CD4-positive, alpha-beta memory T cell (primary cell): ENCODE results near the gene ZNF236. TPM values are rescaled to one million over a fixed set of nuclear protein-coding genes. Genes with fewer than 3 reads are reported as not detected.

Experiments used
- CTCF ChIA-PET: fragments of 350-600 bp; sonication (Branson Sonifier 250); formaldehyde crosslinking; loops from one replicate; lab custom pipeline; 2021; ENCODE audit warnings: inconsistent platforms; ENCODE audit not compliant: partially characterized antibody; lab: Charles Lee
- POLR2A ChIA-PET: fragments of 350-600 bp; sonication (Branson Sonifier 250); formaldehyde crosslinking; loops from one replicate; lab custom pipeline; 2021; ENCODE audit not compliant: partially characterized antibody; lab: Charles Lee
- DNase-seq, 5 donors: peaks; one replicate each; pipeline versions ENCODE4 v3.0.0 to v3.0.0-alpha.2; 2020 to 2022; ENCODE audit warnings: mixed read lengths in 1 of 5
- H3K27ac ChIP-seq: one replicate; pipeline ENCODE4 v1.7.0; 2013; ENCODE audit warnings: low read depth, low read length
- H3K27me3 ChIP-seq: 2 replicates; pipeline ENCODE4 v1.7.0; 2013; ENCODE audit warnings: mild to moderate bottlenecking, low read length, moderate library complexity; ENCODE audit not compliant: insufficient read depth
- H3K36me3 ChIP-seq: 2 replicates; pipeline ENCODE4 v1.7.0; 2013; ENCODE audit warnings: mild to moderate bottlenecking, low read length, moderate library complexity; ENCODE audit not compliant: insufficient read depth
- H3K4me1 ChIP-seq: 2 replicates; pipeline ENCODE4 v1.7.0; 2013; ENCODE audit warnings: mild to moderate bottlenecking, low read length, moderate library complexity; ENCODE audit not compliant: insufficient read depth
- H3K4me3 ChIP-seq, 2 donors: one replicate each; pipeline ENCODE4 v1.7.0; 2013; ENCODE audit warnings: low read length in 2 of 2, mild to moderate bottlenecking in 1 of 2
- H3K9me3 ChIP-seq, 2 donors: one replicate each; pipeline ENCODE4 v1.7.0; 2013; ENCODE audit warnings: low read length in 2 of 2, control low read depth in 1 of 2; ENCODE audit not compliant: control insufficient read depth in 1 of 2
- H3K27ac Mint-ChIP-seq, 7 donors: one replicate each; pipeline ENCODE4 v1.8.0; 2020 to 2021; ENCODE audit warnings: mixed read lengths in 7 of 7, mild to moderate bottlenecking in 6 of 7, inconsistent platforms in 3 of 7, moderate library complexity in 3 of 7
- H3K27me3 Mint-ChIP-seq, 2 donors: one replicate each; pipeline ENCODE4 v1.8.0; 2020 to 2021; ENCODE audit warnings: mixed read lengths in 2 of 2
- H3K36me3 Mint-ChIP-seq, 2 donors: one replicate each; pipeline ENCODE4 v1.8.0; 2020 to 2021; ENCODE audit warnings: mixed read lengths in 2 of 2, inconsistent platforms in 1 of 2, mild to moderate bottlenecking in 1 of 2
- H3K4me1 Mint-ChIP-seq, 4 donors: one replicate each; pipeline ENCODE4 v1.8.0; 2020 to 2021; ENCODE audit warnings: mixed read lengths in 4 of 4, mild to moderate bottlenecking in 1 of 4
- H3K4me3 Mint-ChIP-seq, 8 donors: one replicate each; pipeline ENCODE4 v1.8.0; 2020 to 2021; ENCODE audit warnings: mixed read lengths in 8 of 8, mild to moderate bottlenecking in 7 of 8, moderate library complexity in 6 of 8, inconsistent platforms in 3 of 8
- H3K9me3 Mint-ChIP-seq, 8 donors: one replicate each; pipeline ENCODE4 v1.8.0; 2020 to 2021; ENCODE audit warnings: mixed read lengths in 8 of 8, mild to moderate bottlenecking in 5 of 8, inconsistent platforms in 3 of 8, moderate library complexity in 1 of 8
- intact Hi-C: fragments of 100-400 bp; cut with micrococcal nuclease; formaldehyde crosslinking; loops from one replicate; pipeline ENCODE4 v1.15.1; 2023
- polyA plus RNA-seq, 2 donors: library from polyadenylated mRNA; unstranded; fragments of 300-500 nt; fragmentation: Illumina TruSeq; gene quantifications; one replicate each; pipeline ENCODE4 v1.2.3, GENCODE V29; 2021
- total RNA-seq, 2 experiments: library from RNA; stranded (reverse); gene quantifications; one replicate each; pipeline ENCODE4 v1.2.3, GENCODE V29; 2021

The ZNF236 gene
- total and polyA plus RNA-seq, 4 experiments from 2014 or later, result 2.0 to 29.1 (median 18.8) TPM

DNA sequence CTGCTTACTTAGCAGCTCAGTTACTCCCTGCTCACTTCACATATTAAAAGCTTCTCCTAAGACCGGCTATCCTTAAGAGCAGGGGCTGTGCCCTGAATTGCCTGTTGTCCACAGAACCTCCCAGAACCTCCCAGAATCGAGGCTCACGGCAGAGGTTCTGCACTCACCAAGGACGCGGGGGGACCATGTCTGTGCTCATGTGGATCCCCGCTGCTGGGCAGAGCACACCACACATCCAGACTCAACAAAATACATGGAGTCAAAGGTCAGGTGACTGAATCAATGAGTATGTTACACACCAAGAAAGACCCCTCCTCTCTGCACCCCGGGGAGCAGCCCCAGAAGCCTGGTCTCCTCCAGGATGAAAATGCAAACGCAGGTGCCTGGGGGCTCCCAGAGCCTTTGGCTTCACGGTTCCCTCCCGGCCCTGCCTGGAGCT, 161.3 kb downstream of the ZNF236 start:
- no peak overlapping the region for H3K27ac ChIP-seq
- Mint-ChIP-seq H3K36me3 (peaks cover 0 to 3% of the 10 kb centered on the region in 2 donors), H3K4me1 (peaks cover 4 to 9% (median 6%) of the 10 kb centered on the region in 4 donors), H3K27me3 (no peaks in the 10 kb centered on the region), H3K4me3 (no peak overlapping the region), H3K27ac (peak overlapping the region in 2 of 7 donors; percentile 7 to 17), H3K9me3 (no peaks in the 10 kb centered on the region)
- POLR2A ChIA-PET, result interaction anchor here (1.0 to 1.6 kb wide), 3 partner anchors 21 to 180 kb away, joined by 3 to 5 read pairs (median 3); no protein-coding TSS in a partner anchor
- no peak overlapping the region for H3K4me3 ChIP-seq
- no peaks in the 10 kb centered on the region for H3K9me3 ChIP-seq
- peaks cover 6% of the 10 kb centered on the region for H3K4me1 ChIP-seq
- H3K27me3 ChIP-seq, result no peaks in the 10 kb centered on the region
- CTCF ChIA-PET, result interaction anchor here (0.7 to 6.9 kb wide), 43 partner anchors 9 to 667 kb away, joined by 3 to 113 read pairs (median 5); no protein-coding TSS in a partner anchor
- no peak for DNase-seq
- H3K36me3 ChIP-seq, result no peaks in the 10 kb centered on the region
- intact Hi-C loops, result loop anchor here (1.0 to 5.0 kb wide), 2 partner anchors 61 to 111 kb away; no protein-coding TSS in a partner anchor

DNA sequence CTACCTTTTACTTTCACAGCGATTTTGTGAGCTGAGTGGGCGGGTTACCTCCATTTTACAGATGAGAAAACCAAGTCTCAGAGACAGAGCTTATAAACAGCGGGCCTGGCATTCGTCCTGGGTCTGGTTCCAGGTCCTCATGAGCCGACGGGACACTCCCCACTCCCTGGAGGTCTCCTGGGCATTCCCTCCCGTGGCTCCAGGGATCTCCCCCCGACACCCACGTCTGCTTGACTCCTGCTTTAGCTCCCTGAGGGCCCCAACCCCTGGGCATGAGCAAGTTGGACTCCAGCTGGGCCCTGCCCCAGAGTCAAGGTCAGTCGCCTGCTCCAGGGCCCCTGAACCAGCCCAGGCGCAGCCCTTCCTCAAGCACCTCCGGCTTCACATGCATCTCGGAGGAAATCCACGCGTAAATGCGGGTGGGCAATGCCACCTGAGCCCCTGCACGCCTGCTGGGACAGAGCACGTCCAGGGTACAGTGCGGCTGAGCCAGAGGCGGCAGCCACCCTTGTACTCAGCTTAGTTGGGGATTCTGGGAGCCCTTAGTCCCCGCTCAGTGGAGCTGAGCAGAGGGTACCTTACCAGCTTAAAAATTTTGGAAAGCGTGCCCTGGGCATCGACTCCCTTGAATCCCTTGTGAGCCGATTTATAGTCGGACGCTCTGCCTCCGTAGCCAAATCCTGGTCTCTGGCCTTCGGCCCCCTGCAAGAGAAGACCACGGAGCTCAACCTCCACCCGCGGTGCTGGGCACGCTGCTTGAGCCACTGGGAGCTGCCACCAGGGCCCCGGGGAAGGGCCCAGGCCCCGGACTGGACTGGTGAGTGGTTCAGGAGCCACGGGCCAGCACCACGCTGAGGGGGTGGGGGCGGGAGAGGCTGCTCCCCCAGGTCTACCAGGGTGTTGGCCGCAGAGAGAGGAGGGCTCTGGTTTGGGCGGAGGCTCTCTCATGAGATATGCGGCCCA, 162.1 kb downstream of the ZNF236 start:
- ChIA-PET POLR2A (interaction anchor here (1.0 to 1.6 kb wide), 3 partner anchors 21 to 181 kb away, joined by 3 to 5 read pairs (median 3); no protein-coding TSS in a partner anchor), CTCF (interaction anchor here (0.8 to 6.9 kb wide), 26 partner anchors 8 to 233 kb away, joined by 3 to 113 read pairs (median 6); no protein-coding TSS in a partner anchor)
- DNase-seq, result no peak
- no peaks in the 10 kb centered on the region for H3K9me3 Mint-ChIP-seq
- H3K4me3 Mint-ChIP-seq, result no peak overlapping the region
- no peaks in the 10 kb centered on the region for H3K36me3 ChIP-seq
- no peaks in the 10 kb centered on the region for H3K27me3 ChIP-seq
- peaks cover 6% of the 10 kb centered on the region for H3K4me1 ChIP-seq
- no peak overlapping the region for H3K4me3 ChIP-seq
- H3K36me3 Mint-ChIP-seq, result no peaks in the 10 kb centered on the region
- H3K27ac ChIP-seq, result no peak overlapping the region
- no peak overlapping the region for H3K27ac Mint-ChIP-seq
- peaks cover 4 to 9% (median 6%) of the 10 kb centered on the region in 4 donors for H3K4me1 Mint-ChIP-seq
- no peaks in the 10 kb centered on the region for H3K9me3 ChIP-seq
- intact Hi-C loops, result loop anchor here (5.0 kb wide), 1 partner anchor 112 kb away; no protein-coding TSS in a partner anchor
- no peaks in the 10 kb centered on the region for H3K27me3 Mint-ChIP-seq

DNA sequence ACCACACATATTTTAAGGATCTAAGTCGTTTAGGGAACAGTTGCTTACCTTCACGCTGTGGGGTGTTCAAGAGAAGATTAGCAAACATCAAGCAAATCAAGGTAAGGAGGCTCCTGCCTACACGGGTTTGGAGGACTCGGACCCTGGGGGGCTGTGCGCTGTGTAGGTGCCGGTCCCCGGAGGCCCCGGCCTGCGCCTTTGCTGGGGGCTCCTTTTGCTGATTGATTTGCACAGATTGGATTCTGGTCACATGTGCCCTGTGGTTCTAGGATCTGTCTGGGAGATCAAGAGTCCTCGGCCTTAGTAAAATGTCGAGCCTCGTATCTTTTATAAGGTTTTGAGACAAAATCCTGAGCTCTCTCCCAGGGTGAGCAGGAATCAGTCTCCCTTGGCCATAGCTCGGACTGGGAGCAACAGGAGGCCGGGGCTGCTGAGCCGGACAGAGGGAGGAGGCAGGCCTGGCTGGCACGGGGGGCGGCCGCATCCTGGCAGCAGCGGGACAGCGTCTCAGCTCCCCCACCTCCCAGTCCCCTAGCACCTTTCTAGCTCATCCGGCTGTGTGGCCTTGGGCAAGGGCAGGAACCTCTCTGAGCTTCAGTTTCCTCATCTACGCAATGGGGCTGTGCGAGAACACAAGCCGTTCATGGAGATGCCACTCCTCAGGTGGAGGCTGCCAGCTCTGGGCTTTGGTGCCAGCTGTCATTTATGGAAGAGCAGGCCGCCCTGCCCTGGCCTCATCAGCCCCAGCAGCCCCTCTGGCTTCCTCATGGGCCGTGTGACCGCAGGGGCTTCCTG, 163.0 kb downstream of the ZNF236 start:
- Histone ChIP-seq H3K4me3 (no peak overlapping the region), H3K36me3 (no peaks in the 10 kb centered on the region), H3K4me1 (peaks cover 6% of the 10 kb centered on the region), H3K27me3 (no peaks in the 10 kb centered on the region), H3K27ac (no peak overlapping the region), H3K9me3 (no peaks in the 10 kb centered on the region)
- DNase-seq, result no peak
- CTCF ChIA-PET, result interaction anchor here (0.7 to 6.9 kb wide), 11 partner anchors 9 to 484 kb away, joined by 3 to 113 read pairs (median 3); no protein-coding TSS in a partner anchor
- POLR2A ChIA-PET, result no interaction called here
- no peaks in the 10 kb centered on the region for H3K36me3 Mint-ChIP-seq
- no peak overlapping the region for H3K4me3 Mint-ChIP-seq
- no peaks in the 10 kb centered on the region for H3K27me3 Mint-ChIP-seq
- H3K27ac Mint-ChIP-seq, result peak overlapping the region in 1 of 7 donors; percentile 87
- H3K4me1 Mint-ChIP-seq, result peaks cover 4 to 9% (median 7%) of the 10 kb centered on the region in 4 donors
- intact Hi-C loops, result no loop called here
- H3K9me3 Mint-ChIP-seq, result no peaks in the 10 kb centered on the region

DNA sequence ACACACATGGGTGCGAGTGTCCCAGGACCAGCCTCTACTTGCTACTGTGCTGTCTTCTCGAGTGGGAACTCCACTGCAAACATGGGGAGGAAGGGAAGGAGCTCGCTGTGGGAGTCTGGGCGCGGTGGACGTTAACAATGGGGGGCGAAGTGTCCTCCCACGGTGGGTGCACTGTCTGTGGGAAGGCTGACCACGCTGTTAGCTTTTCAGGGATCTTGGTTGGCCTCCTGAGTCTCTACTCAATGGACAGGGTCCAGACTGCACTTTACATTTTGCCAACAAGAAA, 163.5 kb downstream of the ZNF236 start:
- H3K9me3 ChIP-seq, result no peaks in the 10 kb centered on the region
- no peaks in the 10 kb centered on the region for H3K27me3 ChIP-seq
- peaks cover 6% of the 10 kb centered on the region for H3K4me1 ChIP-seq
- H3K4me3 Mint-ChIP-seq, result no peak overlapping the region
- no peak overlapping the region for H3K27ac ChIP-seq
- no peak overlapping the region for H3K4me3 ChIP-seq
- peaks cover 4 to 9% (median 7%) of the 10 kb centered on the region in 4 donors for H3K4me1 Mint-ChIP-seq
- H3K36me3 Mint-ChIP-seq, result no peaks in the 10 kb centered on the region
- intact Hi-C loops, result no loop called here
- CTCF ChIA-PET, result interaction anchor here (0.7 to 6.9 kb wide), 8 partner anchors 9 to 484 kb away, joined by 3 to 113 read pairs (median 3); no protein-coding TSS in a partner anchor
- no peaks in the 10 kb centered on the region for H3K36me3 ChIP-seq
- no peak for DNase-seq
- H3K9me3 Mint-ChIP-seq, result no peaks in the 10 kb centered on the region
- H3K27ac Mint-ChIP-seq, result peak overlapping the region in 2 of 7 donors; percentile 69 to 87
- POLR2A ChIA-PET, result interaction anchor here (0.6 kb wide), 1 partner anchor 37 kb away, joined by 3 read pairs; no protein-coding TSS in a partner anchor
- H3K27me3 Mint-ChIP-seq, result no peaks in the 10 kb centered on the region

DNA sequence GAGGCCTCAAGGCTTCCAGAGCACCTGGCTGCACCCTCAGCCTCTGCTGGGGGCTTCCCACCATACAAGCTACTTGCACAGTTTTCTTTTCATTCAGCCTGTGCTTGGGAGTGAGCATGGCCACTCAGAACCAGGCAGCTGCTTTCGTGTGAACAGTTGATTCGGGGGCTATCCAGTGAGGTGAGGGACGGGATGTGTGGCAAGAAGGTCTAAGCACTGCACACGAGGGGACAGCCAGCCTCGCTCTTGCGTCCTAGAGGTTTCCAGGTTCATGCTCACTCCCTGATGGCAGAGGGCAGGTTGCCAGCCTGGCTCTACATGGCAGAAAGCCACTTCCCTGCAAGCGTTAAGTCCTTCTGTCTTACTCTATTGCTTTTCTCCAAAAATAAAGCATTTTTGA, 164.0 kb downstream of the ZNF236 start:
- no peak for DNase-seq
- POLR2A ChIA-PET, result interaction anchor here (0.6 kb wide), 1 partner anchor 38 kb away, joined by 3 read pairs; no protein-coding TSS in a partner anchor
- Mint-ChIP-seq H3K27ac (no peak overlapping the region), H3K27me3 (no peaks in the 10 kb centered on the region), H3K4me1 (peaks cover 4 to 9% (median 7%) of the 10 kb centered on the region in 4 donors), H3K4me3 (no peak overlapping the region), H3K9me3 (peaks cover 0 to 3% (median 0%) of the 10 kb centered on the region in 8 donors), H3K36me3 (no peaks in the 10 kb centered on the region)
- intact Hi-C loops, result no loop called here
- Histone ChIP-seq H3K27ac (no peak overlapping the region), H3K36me3 (no peaks in the 10 kb centered on the region), H3K9me3 (no peaks in the 10 kb centered on the region), H3K4me3 (no peak overlapping the region), H3K4me1 (peaks cover 6% of the 10 kb centered on the region), H3K27me3 (no peaks in the 10 kb centered on the region)
- CTCF ChIA-PET, result interaction anchor here (1.3 to 6.9 kb wide), 3 partner anchors 66 to 185 kb away, joined by 3 to 113 read pairs (median 3); no protein-coding TSS in a partner anchor

DNA sequence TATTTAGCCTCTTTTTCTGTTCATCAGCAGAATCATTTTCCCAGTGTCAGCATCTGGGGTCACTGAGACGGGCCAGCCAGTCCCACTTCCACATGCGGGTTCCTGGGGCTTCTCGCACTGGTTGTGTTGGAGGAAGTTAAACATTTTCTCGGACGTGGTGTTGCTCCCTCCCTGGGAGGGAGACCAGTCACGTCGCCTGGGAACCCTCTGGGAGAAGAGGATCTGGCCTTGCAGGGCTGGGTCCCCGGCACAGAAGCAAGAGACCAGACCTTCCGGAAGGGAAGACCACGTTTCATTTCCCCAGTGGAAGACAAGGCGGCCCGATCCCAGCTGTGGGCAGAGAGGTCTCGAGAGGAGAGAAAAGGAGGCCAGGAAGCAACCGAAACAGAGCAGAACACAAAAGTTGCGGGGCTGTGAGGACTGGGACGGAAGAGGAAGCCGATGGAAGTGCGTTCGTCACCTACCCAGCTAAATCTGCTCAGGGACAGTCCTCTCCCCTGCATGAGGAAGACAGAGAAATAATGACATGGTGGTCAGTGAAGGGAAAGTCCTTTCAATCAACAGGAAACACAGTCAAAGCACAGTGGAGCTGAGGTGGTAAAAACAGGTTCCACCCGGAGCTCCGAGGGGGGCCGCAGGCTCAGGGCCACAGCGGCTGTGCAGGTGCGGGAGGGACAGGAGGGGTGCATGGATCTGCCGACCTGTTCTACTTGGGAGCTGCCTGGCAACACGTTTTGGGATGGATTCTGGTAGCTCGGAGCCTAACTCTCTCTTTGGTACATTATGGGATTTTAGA, 165.9 kb downstream of the ZNF236 start:
- Histone ChIP-seq H3K9me3 (no peaks in the 10 kb centered on the region), H3K36me3 (no peaks in the 10 kb centered on the region), H3K4me3 (no peak overlapping the region), H3K27ac (no peak overlapping the region), H3K4me1 (peaks cover under 1% of the 10 kb centered on the region), H3K27me3 (no peaks in the 10 kb centered on the region)
- H3K27me3 Mint-ChIP-seq, result no peaks in the 10 kb centered on the region
- H3K9me3 Mint-ChIP-seq, result peaks cover 0 to 3% (median 0%) of the 10 kb centered on the region in 8 donors
- H3K27ac Mint-ChIP-seq, result peak overlapping the region in 2 of 7 donors; percentile 70 to 85
- intact Hi-C loops, result no loop called here
- POLR2A ChIA-PET, result no interaction called here
- CTCF ChIA-PET, result interaction anchor here (1.0 to 1.2 kb wide), 2 partner anchors 66 to 186 kb away, joined by 4 to 6 read pairs; no protein-coding TSS in a partner anchor
- H3K36me3 Mint-ChIP-seq, result no peaks in the 10 kb centered on the region
- peaks cover 2 to 5% (median 4%) of the 10 kb centered on the region in 4 donors for H3K4me1 Mint-ChIP-seq
- no peak for DNase-seq
- no peak overlapping the region for H3K4me3 Mint-ChIP-seq
